Activated CD8-positive, alpha-beta memory T cell treated with anti-CD3 and anti-CD28 coated beads, Interleukin-2, amount 50 U/mL, for 4 hours (primary cell): Measurements from ENCODE around the gene RELA.
A peak's percentile ranks its signal among the peaks of the same experiment; 100 is the strongest.

Experiments used
- DNase-seq: peaks from one replicate; pipeline ENCODE4 v3.0.0-alpha.2; 2020

RELA gene

GRCh38 chr11:65629579-65629978 is 33.1 kb downstream of the RELA start:
- DNase-seq = no peak

- DNase-seq = no peak
Observed at GRCh38 chr11:65627202-65627601, 35.5 kb downstream of the RELA start.

- DNase-seq = peak; percentile 60
Observed at GRCh38 chr11:65625628-65626342, 36.9 kb downstream of the RELA start.

GRCh38 chr11:65624931-65625627 is 37.6 kb downstream of the RELA start:
- DNase-seq = no peak

GRCh38 chr11:65623852-65624616 is 38.7 kb downstream of the RELA start:
- no peak for DNase-seq

GRCh38 chr11:65623177-65623576 is 39.5 kb downstream of the RELA start:
- DNase-seq = no peak

- no peak for DNase-seq
Observed at GRCh38 chr11:65622011-65622410, 40.7 kb downstream of the RELA start.

- no peak for DNase-seq
Observed at GRCh38 chr11:65621460-65621859, 41.3 kb downstream of the RELA start.

- no peak for DNase-seq
Observed at GRCh38 chr11:65620666-65621065, 42.0 kb downstream of the RELA start.

GRCh38 chr11:65619281-65619928 is 43.3 kb downstream of the RELA start:
- DNase-seq = no peak

- no peak for DNase-seq
Observed at GRCh38 chr11:65618763-65619162, 44.0 kb downstream of the RELA start.

- no peak for DNase-seq
Observed at GRCh38 chr11:65617990-65618751, 44.5 kb downstream of the RELA start.

GRCh38 chr11:65617136-65617850 is 45.4 kb downstream of the RELA start:
- no peak for DNase-seq

GRCh38 chr11:65616575-65617001 is 46.1 kb downstream of the RELA start:
- DNase-seq = no peak

GRCh38 chr11:65615950-65616574 is 46.7 kb downstream of the RELA start:
- no peak for DNase-seq

- DNase-seq = peak; percentile 99
Observed at GRCh38 chr11:65615229-65615949, 47.3 kb downstream of the RELA start, which contains the start of gene PCNX3. Gene PCNX3 (plus strand): TSS chr11:65615776. CDS start chr11:65616312, 536 bp downstream.

- peak; percentile 39 for DNase-seq
Observed at GRCh38 chr11:65613091-65613928, 49.4 kb downstream of the RELA start.

GRCh38 chr11:65612691-65613090 is 50.0 kb downstream of the RELA start:
- DNase-seq = no peak
